Vagina (tissue), 2 donors: ENCODE data around the gene C16orf95. TPM values are rescaled to one million over a fixed set of nuclear protein-coding genes. Genes with fewer than 3 reads are reported as not detected.

Experiments used
- DNase-seq, 2 donors: peaks; one replicate each; pipeline ENCODE4 v3.0.0-alpha.2; 2017; ENCODE audit errors: extremely low spot score in 2 of 2
- H3K27ac ChIP-seq: fragments of 200-600 bp; sonication (generic); one replicate; pipeline ENCODE4 v1.5.1; 2019
- H3K27me3 ChIP-seq: fragments of 200-600 bp; sonication (generic); one replicate; pipeline ENCODE4 v1.5.1; 2019
- H3K36me3 ChIP-seq, 2 donors: fragments of 200-600 bp; sonication (generic); one replicate each; pipeline ENCODE4 v1.5.1; 2017 to 2019
- H3K4me1 ChIP-seq: fragments of 200-600 bp; sonication (generic); one replicate; pipeline ENCODE4 v1.5.1; 2019
- H3K4me3 ChIP-seq, 2 donors: fragments of 200-600 bp; sonication (generic); 1 replicate in 1 of 2; 2 replicates in 1 of 2; pipeline ENCODE4 v1.5.1; 2016 to 2019
- H3K9me3 ChIP-seq: fragments of 200-600 bp; sonication (generic); one replicate; pipeline ENCODE4 v1.5.1; 2019
- CTCF ChIP-seq, 3 experiments: fragments of 450-650 bp in 2 of 3; fragments of 200-600 bp in 1 of 3; sonication (generic) in 1 of 3; IDR thresholded peaks; one replicate each; pipeline ENCODE4 v1.5.1; 2017 to 2019; ENCODE audit warnings: antibody characterized with exemption in 3 of 3, mild to moderate bottlenecking in 2 of 3, moderate library complexity in 2 of 3
- POLR2A ChIP-seq, 2 donors: fragments of 450-650 bp; IDR thresholded peaks; one replicate each; pipeline ENCODE4 v1.6.1; 2017; ENCODE audit warnings: antibody characterized with exemption in 2 of 2, mild to moderate bottlenecking in 2 of 2, moderate library complexity in 2 of 2
- POLR2AphosphoS5 ChIP-seq, 2 donors: sonication (generic); formaldehyde crosslinking; IDR thresholded peaks; one replicate each; pipeline ENCODE4 v1.9.0; 2017; ENCODE audit warnings: antibody characterized with exemption in 2 of 2, mild to moderate bottlenecking in 2 of 2, low read depth in 1 of 2; ENCODE audit not compliant: insufficient read depth in 1 of 2
- intact Hi-C: fragments of 100-400 bp; cut with DNase I; formaldehyde crosslinking; loops from one replicate; pipeline ENCODE4 v1.15.1; 2023
- total RNA-seq: library from RNA; depleted of rRNA; stranded (reverse); fragments of >200 nt; gene quantifications from one replicate; pipeline ENCODE4 v1.2.3, GENCODE V29; 2016

Gene C16orf95
- total RNA-seq, 1 donor from 2014 or later: 1.5 TPM

- intact Hi-C loops: no loop called here
- no peak for TF ChIP-seq POLR2A (IDR thresholded peaks at IDR 0.05)
- no peak for TF ChIP-seq POLR2AphosphoS5 (IDR thresholded peaks at IDR 0.05; ENCODE audit: insufficient read depth in 1 of 2, low read depth in 1 of 2)
- TF ChIP-seq CTCF (IDR thresholded peaks at IDR 0.05): no peak
- Histone ChIP-seq H3K36me3 (no peaks in the 10 kb centered on the region), H3K9me3 (no peaks in the 10 kb centered on the region), H3K27ac (no peak overlapping the region), H3K27me3 (no peaks in the 10 kb centered on the region), H3K4me3 (no peak overlapping the region), H3K4me1 (no peaks in the 10 kb centered on the region)
- DNase-seq: no peak
Observed at GRCh38 chr16:87286839-87287626, 30.2 kb downstream of the C16orf95 start.

- Histone ChIP-seq H3K4me3 (no peak overlapping the region), H3K4me1 (no peaks in the 10 kb centered on the region), H3K36me3 (no peaks in the 10 kb centered on the region), H3K9me3 (no peaks in the 10 kb centered on the region), H3K27ac (no peak overlapping the region), H3K27me3 (no peaks in the 10 kb centered on the region)
- intact Hi-C loops: no loop called here
- TF ChIP-seq CTCF (IDR thresholded peaks at IDR 0.05) (no peak), POLR2A (IDR thresholded peaks at IDR 0.05) (no peak), POLR2AphosphoS5 (IDR thresholded peaks at IDR 0.05; ENCODE audit: insufficient read depth in 1 of 2, low read depth in 1 of 2) (no peak)
- DNase-seq: no peak
Observed at GRCh38 chr16:87284183-87284582, 33.0 kb downstream of the C16orf95 start.

GRCh38 chr16:87279094-87279658 is 38.0 kb downstream of the C16orf95 start:
- intact Hi-C loops: loop anchor here (2.0 kb wide), 1 partner anchor 716 kb away; no protein-coding TSS in a partner anchor
- Histone ChIP-seq H3K27me3 (no peaks in the 10 kb centered on the region), H3K36me3 (no peaks in the 10 kb centered on the region), H3K9me3 (no peaks in the 10 kb centered on the region), H3K27ac (no peak overlapping the region), H3K4me3 (no peak overlapping the region), H3K4me1 (peaks cover 8% of the 10 kb centered on the region)
- no peak for DNase-seq
- no peak for TF ChIP-seq POLR2A (IDR thresholded peaks at IDR 0.05)
- no peak for TF ChIP-seq POLR2AphosphoS5 (IDR thresholded peaks at IDR 0.05; ENCODE audit: insufficient read depth in 1 of 2, low read depth in 1 of 2)
- TF ChIP-seq CTCF (IDR thresholded peaks at IDR 0.05): no peak

GRCh38 chr16:87278191-87279093 is 38.8 kb downstream of the C16orf95 start:
- no peak overlapping the region for H3K4me3 ChIP-seq
- DNase-seq: no peak
- no peaks in the 10 kb centered on the region for H3K9me3 ChIP-seq
- TF ChIP-seq CTCF (IDR thresholded peaks at IDR 0.05) (peak; percentile 55 to 77 (median 70)), POLR2A (IDR thresholded peaks at IDR 0.05) (no peak)
- no peak overlapping the region for H3K27ac ChIP-seq
- H3K36me3 ChIP-seq: no peaks in the 10 kb centered on the region
- no peaks in the 10 kb centered on the region for H3K27me3 ChIP-seq
- intact Hi-C loops: loop anchor here (2.0 kb wide), 1 partner anchor 716 kb away; no protein-coding TSS in a partner anchor
- H3K4me1 ChIP-seq: peaks cover 8% of the 10 kb centered on the region
